Memory B cell (primary cell): ENCODE data around the gene ARL10.
A peak's percentile ranks its signal among the peaks of the same experiment; 100 is the strongest.

Experiments used
- ATAC-seq: fragments of 150-1000 bp; cut with Tn5 transposase; 2 replicates; pipeline ENCODE4 v1.10.0; 2021; ENCODE audit warnings: low read depth, mild to moderate bottlenecking, moderate library complexity
- DNase-seq, 2 donors: peaks; one replicate each; pipeline ENCODE4 v3.0.0; 2022; ENCODE audit warnings: low spot score in 2 of 2
- H3K27ac Mint-ChIP-seq: one replicate; pipeline ENCODE4 v1.8.0; 2022; ENCODE audit warnings: mild to moderate bottlenecking, moderate library complexity, mixed read lengths
- H3K27me3 Mint-ChIP-seq: one replicate; pipeline ENCODE4 v1.8.0; 2022; ENCODE audit warnings: mixed read lengths
- H3K36me3 Mint-ChIP-seq: one replicate; pipeline ENCODE4 v1.8.0; 2022; ENCODE audit warnings: mild to moderate bottlenecking, mixed read lengths
- H3K4me1 Mint-ChIP-seq: one replicate; pipeline ENCODE4 v1.8.0; 2022; ENCODE audit warnings: mixed read lengths
- H3K4me3 Mint-ChIP-seq: one replicate; pipeline ENCODE4 v1.8.0; 2022; ENCODE audit warnings: mild to moderate bottlenecking, moderate library complexity, mixed read lengths
- H3K9me3 Mint-ChIP-seq: one replicate; pipeline ENCODE4 v1.8.0; 2022; ENCODE audit warnings: mixed read lengths

The ARL10 gene

GRCh38 chr5:176389135-176390123 is 24.1 kb downstream of the ARL10 start:
- Mint-ChIP-seq H3K27me3 (no peaks in the 10 kb centered on the region), H3K27ac (peak overlapping the region; percentile 96), H3K4me1 (peaks cover 13% of the 10 kb centered on the region), H3K36me3 (peaks cover 11% of the 10 kb centered on the region), H3K4me3 (peak overlapping the region; percentile 96), H3K9me3 (no peaks in the 10 kb centered on the region)
- no peak for DNase-seq
- peak; percentile 37 for ATAC-seq

- Mint-ChIP-seq H3K4me1 (peaks cover 11% of the 10 kb centered on the region), H3K27me3 (no peaks in the 10 kb centered on the region), H3K4me3 (no peak overlapping the region), H3K27ac (no peak overlapping the region), H3K9me3 (no peaks in the 10 kb centered on the region), H3K36me3 (peaks cover 9% of the 10 kb centered on the region)
- ATAC-seq (no peak), DNase-seq (no peak)
Measured at GRCh38 chr5:176391479-176391878, 26.2 kb downstream of the ARL10 start.

- peaks cover 10% of the 10 kb centered on the region for H3K4me1 Mint-ChIP-seq
- H3K27me3 Mint-ChIP-seq = no peaks in the 10 kb centered on the region
- no peaks in the 10 kb centered on the region for H3K9me3 Mint-ChIP-seq
- H3K4me3 Mint-ChIP-seq = no peak overlapping the region
- H3K36me3 Mint-ChIP-seq = peaks cover 14% of the 10 kb centered on the region
- H3K27ac Mint-ChIP-seq = no peak overlapping the region
- ATAC-seq (no peak), DNase-seq (no peak)
Measured at GRCh38 chr5:176391999-176392398, 26.7 kb downstream of the ARL10 start.

GRCh38 chr5:176392526-176392925 is 27.2 kb downstream of the ARL10 start:
- ATAC-seq (no peak), DNase-seq (no peak)
- Mint-ChIP-seq H3K4me3 (no peak overlapping the region), H3K36me3 (peaks cover 15% of the 10 kb centered on the region), H3K27me3 (no peaks in the 10 kb centered on the region), H3K9me3 (no peaks in the 10 kb centered on the region), H3K27ac (no peak overlapping the region), H3K4me1 (peaks cover 8% of the 10 kb centered on the region)

GRCh38 chr5:176394096-176394495 is 28.8 kb downstream of the ARL10 start:
- Mint-ChIP-seq H3K4me3 (no peak overlapping the region), H3K27ac (no peak overlapping the region)

GRCh38 chr5:176394881-176395675 is 29.8 kb downstream of the ARL10 start:
- DNase-seq (no peak), ATAC-seq (no peak)
- H3K27me3 Mint-ChIP-seq = no peaks in the 10 kb centered on the region
- H3K4me1 Mint-ChIP-seq = peaks cover 3% of the 10 kb centered on the region
- H3K36me3 Mint-ChIP-seq = peaks cover 17% of the 10 kb centered on the region
- no peak overlapping the region for H3K4me3 Mint-ChIP-seq
- H3K27ac Mint-ChIP-seq = no peak overlapping the region
- no peaks in the 10 kb centered on the region for H3K9me3 Mint-ChIP-seq

More at GRCh38 chr5:176394096-176394495, 28.8 kb downstream of the ARL10 start:
- H3K36me3 Mint-ChIP-seq = peaks cover 17% of the 10 kb centered on the region
- no peaks in the 10 kb centered on the region for H3K27me3 Mint-ChIP-seq
- H3K4me1 Mint-ChIP-seq = peaks cover 3% of the 10 kb centered on the region
- ATAC-seq (no peak), DNase-seq (no peak)
- no peaks in the 10 kb centered on the region for H3K9me3 Mint-ChIP-seq

- Mint-ChIP-seq H3K27ac (peak overlapping the region; percentile 19), H3K4me1 (peaks cover 3% of the 10 kb centered on the region), H3K36me3 (peaks cover 19% of the 10 kb centered on the region), H3K9me3 (no peaks in the 10 kb centered on the region), H3K27me3 (no peaks in the 10 kb centered on the region), H3K4me3 (no peak overlapping the region)
- ATAC-seq = no peak
- no peak for DNase-seq
Measured at GRCh38 chr5:176396330-176396729, 31.0 kb downstream of the ARL10 start.

- H3K27me3 Mint-ChIP-seq = no peaks in the 10 kb centered on the region
- no peaks in the 10 kb centered on the region for H3K9me3 Mint-ChIP-seq
- no peak for DNase-seq
- peaks cover 14% of the 10 kb centered on the region for H3K36me3 Mint-ChIP-seq
- H3K4me1 Mint-ChIP-seq = peaks cover 5% of the 10 kb centered on the region
- H3K4me3 Mint-ChIP-seq = no peak overlapping the region
- H3K27ac Mint-ChIP-seq = no peak overlapping the region
- no peak for ATAC-seq
Measured at GRCh38 chr5:176397736-176398420, 32.6 kb downstream of the ARL10 start.

GRCh38 chr5:176400382-176401156 is 35.3 kb downstream of the ARL10 start:
- Mint-ChIP-seq H3K36me3 (peaks cover 15% of the 10 kb centered on the region), H3K4me3 (no peak overlapping the region), H3K9me3 (no peaks in the 10 kb centered on the region), H3K27ac (no peak overlapping the region), H3K27me3 (no peaks in the 10 kb centered on the region), H3K4me1 (peaks cover 5% of the 10 kb centered on the region)
- no peak for ATAC-seq
- no peak for DNase-seq

- DNase-seq = no peak
- Mint-ChIP-seq H3K4me1 (peaks cover 5% of the 10 kb centered on the region), H3K9me3 (no peaks in the 10 kb centered on the region), H3K4me3 (no peak overlapping the region), H3K27me3 (no peaks in the 10 kb centered on the region), H3K27ac (no peak overlapping the region), H3K36me3 (peaks cover 15% of the 10 kb centered on the region)
- no peak for ATAC-seq
Measured at GRCh38 chr5:176401281-176402205, 36.3 kb downstream of the ARL10 start.

- Mint-ChIP-seq H3K36me3 (peaks cover 11% of the 10 kb centered on the region), H3K27ac (no peak overlapping the region)
Measured at GRCh38 chr5:176405656-176406435, 40.6 kb downstream of the ARL10 start.

More at GRCh38 chr5:176405656-176406435, 40.6 kb downstream of the ARL10 start:
- Mint-ChIP-seq H3K9me3 (no peaks in the 10 kb centered on the region), H3K4me3 (no peak overlapping the region), H3K27me3 (no peaks in the 10 kb centered on the region), H3K4me1 (peaks cover 2% of the 10 kb centered on the region)
- DNase-seq = no peak
- no peak for ATAC-seq
